Natural killer cell (primary cell): Measurements from ENCODE around the gene RPL19. TPM values are rescaled to one million over a fixed set of nuclear protein-coding genes. Genes with fewer than 3 reads are reported as not detected.

Experiments
- ATAC-seq, 3 donors: fragments of 150-1000 bp in 2 of 3; fragments of 200-7000 bp in 1 of 3; cut with Tn5 transposase; 1 replicate in 1 of 3; 2 replicates in 2 of 3; pipeline ENCODE4 v1.10.0; 2021; ENCODE audit warnings: mild to moderate bottlenecking in 2 of 3, moderate library complexity in 2 of 3
- DNase-seq, 2 donors: peaks; one replicate each; pipeline versions ENCODE4 v3.0.0 to v3.0.0-alpha.2; 2013 to 2021; ENCODE audit warnings: mixed read lengths in 1 of 2
- H3K27ac ChIP-seq: one replicate; pipeline ENCODE4 v1.5.1; 2013; ENCODE audit warnings: mild to moderate bottlenecking, low read length
- H3K27me3 ChIP-seq: one replicate; pipeline ENCODE4 v1.6.1; 2013; ENCODE audit warnings: low read length; ENCODE audit not compliant: control insufficient read depth, insufficient read depth
- H3K36me3 ChIP-seq: one replicate; pipeline ENCODE4 v1.6.1; 2013; ENCODE audit warnings: low read length; ENCODE audit not compliant: control insufficient read depth, insufficient read depth
- H3K4me1 ChIP-seq: one replicate; pipeline ENCODE4 v1.6.1; 2013; ENCODE audit warnings: low read length; ENCODE audit not compliant: control insufficient read depth, insufficient read depth
- H3K4me3 ChIP-seq: one replicate; pipeline ENCODE4 v1.5.1; 2013; ENCODE audit warnings: low read length
- H3K9me3 ChIP-seq: one replicate; pipeline ENCODE4 v1.6.1; 2013; ENCODE audit warnings: low read length; ENCODE audit not compliant: control insufficient read depth, insufficient read depth
- H3K27ac Mint-ChIP-seq, 2 donors: one replicate each; pipeline ENCODE4 v1.8.0; 2022; ENCODE audit warnings: mild to moderate bottlenecking in 2 of 2, mixed read lengths in 2 of 2, moderate library complexity in 1 of 2
- H3K27me3 Mint-ChIP-seq, 2 donors: one replicate each; pipeline ENCODE4 v1.8.0; 2022; ENCODE audit warnings: low read depth in 2 of 2, mixed read lengths in 2 of 2
- H3K36me3 Mint-ChIP-seq: one replicate; pipeline ENCODE4 v1.8.0; 2022; ENCODE audit warnings: mixed read lengths
- H3K4me1 Mint-ChIP-seq, 2 donors: one replicate each; pipeline ENCODE4 v1.8.0; 2022; ENCODE audit warnings: mixed read lengths in 2 of 2
- H3K4me3 Mint-ChIP-seq: one replicate; pipeline ENCODE4 v1.8.0; 2022; ENCODE audit warnings: mild to moderate bottlenecking, moderate library complexity, mixed read lengths
- H3K9me3 Mint-ChIP-seq, 2 donors: one replicate each; pipeline ENCODE4 v1.8.0; 2022; ENCODE audit warnings: mixed read lengths in 2 of 2
- CTCF ChIP-seq: fragments of 200-600 bp; IDR thresholded peaks from one replicate; pipeline ENCODE4 v1.8.0; 2022; ENCODE audit warnings: antibody characterized with exemption
- WGBS: methylation state at CpG from one replicate; pipeline ENCODE4 v1.1.7; 2013; ENCODE audit warnings: missing lambda C conversion rate; ENCODE audit not compliant: insufficient coverage; 5-methylcytosine and 5-hydroxymethylcytosine counted together
- intact Hi-C: fragments of 100-400 bp; cut with micrococcal nuclease; formaldehyde crosslinking; loops from one replicate; pipeline ENCODE4 v1.14.2; 2022
- total RNA-seq, 4 donors: library from RNA; stranded (reverse); fragments of 120-200 nt in 1 of 4; gene quantifications; one replicate each; pipeline versions ENCODE4 v1.2.3 to v1.2.4, GENCODE V29; 2013 to 2022

RPL19 gene
- total RNA-seq, 3 donors from 2014 or later (not counting 1 experiment from before 2014, with no cell fraction given) = 1,182 to 1,484 (median 1,482) TPM

DNA sequence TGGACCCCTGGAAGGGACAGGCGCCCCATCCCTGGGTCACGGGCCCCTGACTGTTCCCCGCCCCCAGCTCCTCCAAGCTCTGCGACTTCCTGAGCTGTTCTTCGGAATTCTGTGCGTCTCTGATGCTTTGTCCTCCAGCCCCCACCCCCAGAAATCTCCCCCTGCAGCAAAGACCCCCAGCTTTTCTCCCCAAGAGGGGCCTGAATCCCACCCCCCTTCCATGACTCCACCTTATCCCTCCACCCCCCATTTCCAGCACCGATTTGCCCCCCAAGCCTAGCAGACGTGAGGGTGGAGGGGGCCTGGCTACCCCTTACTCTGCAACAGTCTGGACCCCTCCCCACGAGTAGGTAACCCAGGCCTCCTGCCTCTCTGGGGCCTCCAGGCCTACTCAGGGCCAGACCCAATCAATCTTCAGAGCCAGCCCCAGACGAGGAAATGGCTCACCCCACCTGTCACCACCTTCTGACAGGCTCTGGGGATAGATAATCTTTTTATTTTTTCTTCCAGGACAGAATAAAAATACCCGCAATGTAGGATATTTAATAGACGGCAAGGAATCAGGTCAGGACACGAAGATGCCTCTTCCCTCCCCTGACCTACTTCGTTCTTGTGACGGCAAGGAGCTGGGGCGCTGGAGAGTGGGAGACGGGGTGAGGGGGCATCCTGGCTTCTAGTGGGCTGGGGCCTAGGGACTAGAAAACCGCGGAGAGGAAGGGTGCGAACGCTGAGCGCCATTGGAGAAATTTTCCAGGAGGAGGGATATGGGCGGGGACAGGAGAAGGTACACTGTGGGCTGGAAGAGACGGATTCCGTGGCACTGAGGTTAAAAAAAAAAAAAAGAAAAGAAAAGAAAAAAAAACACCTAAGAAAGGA, 47.9 kb upstream of the RPL19 start:
- ATAC-seq = no peak

GRCh38 chr17:39153599-39154051, 46.5 kb upstream of the RPL19 start:
- DNase-seq = peak; percentile 92 to 96
- H3K9me3 Mint-ChIP-seq = no peaks in the 10 kb centered on the region
- H3K36me3 ChIP-seq = no peaks in the 10 kb centered on the region
- ATAC-seq = peak; percentile 63 to 76 (median 64)
- H3K4me1 Mint-ChIP-seq = peaks cover 41 to 48% of the 10 kb centered on the region in 2 donors
- H3K9me3 ChIP-seq = no peaks in the 10 kb centered on the region
- H3K36me3 Mint-ChIP-seq = peaks cover 10% of the 10 kb centered on the region
- peak overlapping the region; percentile 91 for H3K4me3 ChIP-seq
- H3K27me3 ChIP-seq = peaks cover 12% of the 10 kb centered on the region
- H3K4me1 ChIP-seq = peaks cover 35% of the 10 kb centered on the region
- no peak for TF ChIP-seq CTCF
- H3K4me3 Mint-ChIP-seq = peak overlapping the region; percentile 100
- H3K27ac Mint-ChIP-seq = peak overlapping the region; percentile 100
- peaks cover 18 to 21% of the 10 kb centered on the region in 2 donors for H3K27me3 Mint-ChIP-seq
- 0% methylated on average over 6 of the region's 16 CpGs for WGBS
- intact Hi-C loops = loop anchor here (1.0 to 5.0 kb wide), 8 partner anchors 59 to 426 kb away; partner anchors contain the start of genes CWC25, LASP1 and PSMB3
- H3K27ac ChIP-seq = peak overlapping the region; percentile 55

More for the DNA sequence above, 47.9 kb upstream of the RPL19 start:
- DNase-seq = peak in 1 of 2 donors; percentile 63
- Mint-ChIP-seq H3K36me3 (peaks cover 10% of the 10 kb centered on the region), H3K27me3 (peaks cover 18 to 21% of the 10 kb centered on the region in 2 donors), H3K9me3 (no peaks in the 10 kb centered on the region), H3K4me1 (peaks cover 41 to 48% of the 10 kb centered on the region in 2 donors), H3K4me3 (peak overlapping the region; percentile 100), H3K27ac (peak overlapping the region; percentile 100)
- WGBS = 19% methylated on average over 22 of the region's 25 CpGs
- H3K36me3 ChIP-seq = no peaks in the 10 kb centered on the region
- intact Hi-C loops = loop anchor here (2.0 to 5.0 kb wide), 6 partner anchors 57 to 425 kb away; partner anchors contain the start of genes CWC25, LASP1 and PSMB3
- H3K27me3 ChIP-seq = peaks cover 12% of the 10 kb centered on the region
- TF ChIP-seq CTCF = no peak
- peaks cover 35% of the 10 kb centered on the region for H3K4me1 ChIP-seq
- peak overlapping the region; percentile 17 for H3K27ac ChIP-seq
- H3K9me3 ChIP-seq = no peaks in the 10 kb centered on the region
- H3K4me3 ChIP-seq = peak overlapping the region; percentile 91

GRCh38 chr17:39155654-39156053, 44.4 kb upstream of the RPL19 start:
- Histone ChIP-seq H3K27me3 (peaks cover 6% of the 10 kb centered on the region), H3K4me1 (peaks cover 35% of the 10 kb centered on the region), H3K27ac (no peak overlapping the region), H3K36me3 (no peaks in the 10 kb centered on the region), H3K9me3 (no peaks in the 10 kb centered on the region), H3K4me3 (no peak overlapping the region)
- no peak for ATAC-seq
- Mint-ChIP-seq H3K4me3 (no peak overlapping the region), H3K36me3 (peaks cover 10% of the 10 kb centered on the region), H3K27ac (no peak overlapping the region), H3K4me1 (peaks cover 30 to 31% of the 10 kb centered on the region in 2 donors), H3K27me3 (peaks cover 4 to 7% of the 10 kb centered on the region in 2 donors), H3K9me3 (no peaks in the 10 kb centered on the region)
- no peak for DNase-seq
- intact Hi-C loops = no loop called here
- TF ChIP-seq CTCF = no peak
- WGBS = 83% methylated on average over 2 of the region's 2 CpGs
